H4 (cell line): ENCODE data around the gene LTBR. TPM values are rescaled to one million over a fixed set of nuclear protein-coding genes. Genes with fewer than 3 reads are reported as not detected.
"Not testable (repeated sequence)": the region's sequence is repeated elsewhere in the genome, so short reads cannot be mapped to it uniquely, and the experiment has no call there.

Source experiments
- DNase-seq: peaks from one replicate; pipeline ENCODE4 v3.0.0-alpha.2; 2015; ENCODE audit warnings: low spot score
- total RNA-seq: library from RNA; depleted of rRNA; stranded (reverse); fragments of >200 nt; shearing (Covaris generic); gene quantifications from 2 replicates; pipeline ENCODE4 v1.2.3, GENCODE V29; 2014; rRNA removed

LTBR gene
- 19.5 and 31.5 TPM in 2 replicates for total RNA-seq

DNA sequence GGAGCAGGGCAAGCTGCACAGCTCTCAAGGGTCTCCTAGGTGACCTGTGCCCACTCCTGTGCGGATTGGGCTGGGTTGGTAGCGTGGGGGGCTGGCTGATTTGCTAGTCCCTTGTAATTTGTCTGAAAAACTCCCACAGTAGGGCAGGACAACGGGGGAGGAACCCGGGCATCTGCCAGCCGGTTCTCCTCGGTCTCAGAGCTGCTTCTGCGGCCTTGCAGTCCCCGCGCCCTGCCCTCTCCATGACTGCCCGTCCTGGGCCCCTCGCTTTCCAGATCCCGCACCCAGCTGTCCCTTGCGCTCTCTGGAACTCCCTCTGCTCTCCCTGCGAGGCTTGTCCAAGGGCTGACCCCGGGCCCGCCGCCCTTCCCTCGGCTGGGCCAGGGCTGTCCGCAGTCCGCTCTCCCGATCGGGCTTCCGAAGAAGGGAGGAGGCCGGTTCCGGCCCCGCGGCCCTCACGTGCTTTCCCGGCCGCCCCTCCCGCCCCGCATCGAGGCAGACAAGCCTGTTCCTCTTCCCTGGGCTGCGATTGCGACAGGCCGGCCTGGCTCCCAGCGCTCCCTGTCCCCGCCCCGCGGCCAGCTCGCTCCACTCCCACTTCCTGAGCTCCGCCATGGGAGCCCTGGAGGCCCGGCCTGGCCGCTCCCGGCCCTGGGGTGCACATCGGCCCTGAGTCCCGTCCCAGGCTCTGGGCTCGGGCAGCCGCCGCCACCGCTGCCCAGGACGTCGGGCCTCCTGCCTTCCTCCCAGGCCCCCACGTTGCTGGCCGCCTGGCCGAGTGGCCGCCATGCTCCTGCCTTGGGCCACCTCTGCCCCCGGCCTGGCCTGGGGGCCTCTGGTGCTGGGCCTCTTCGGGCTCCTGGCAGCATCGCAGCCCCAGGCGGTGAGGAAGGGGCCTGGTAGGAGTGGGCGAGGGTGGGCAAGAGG, at the start of gene LTBR:
Gene LTBR, plus strand, starts transcription at position 591 of the 927 bp plus-strand sequence. Its CDS starts 197 bp downstream, at position 788.
- no peak for DNase-seq

DNA sequence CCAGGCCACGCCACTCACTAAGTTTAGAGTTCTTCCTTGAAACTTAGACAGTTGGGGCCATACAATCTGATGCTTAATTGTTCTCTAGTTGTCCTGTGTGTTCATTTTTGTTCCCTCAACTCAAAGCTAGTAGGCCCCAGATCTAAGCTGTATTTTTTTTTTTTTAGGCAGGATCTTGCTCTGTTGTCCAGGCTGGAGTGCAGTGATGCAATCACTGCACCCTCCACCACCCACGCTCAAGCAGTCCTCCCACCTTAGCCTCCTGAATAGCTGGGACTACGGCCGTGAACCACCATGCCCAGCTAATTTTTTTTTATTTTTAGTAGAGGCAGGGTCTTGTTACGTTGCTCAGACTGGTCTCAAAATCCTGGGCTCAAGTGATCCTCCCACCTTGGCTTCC, 49.6 kb upstream of the LTBR start:
- no peak for DNase-seq

DNA sequence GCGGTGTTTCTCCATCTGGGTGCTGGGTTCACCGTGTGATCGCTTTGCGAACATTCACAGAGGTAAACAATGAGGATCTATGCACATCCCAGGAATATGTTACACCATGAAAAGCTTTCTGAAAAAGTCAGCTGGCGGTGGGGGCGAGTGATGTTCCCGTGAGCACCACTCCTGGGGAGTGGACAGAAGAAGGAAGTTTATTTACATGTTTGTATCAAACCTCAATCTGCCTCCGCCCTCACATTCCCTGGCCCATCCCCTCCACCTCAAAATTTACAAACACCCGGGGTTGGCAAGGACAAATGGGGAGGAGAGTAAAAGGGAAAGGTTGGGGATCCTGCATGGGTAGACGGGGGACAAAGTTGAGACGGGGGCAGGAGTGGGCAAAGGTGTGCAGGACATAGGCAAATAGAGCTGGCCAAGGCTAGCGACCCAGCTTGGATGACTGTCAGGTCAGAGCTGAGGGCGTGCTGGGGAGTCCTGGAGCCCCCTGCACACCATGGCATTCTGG, 49.0 kb upstream of the LTBR start:
- DNase-seq, result peak; percentile 63

DNA sequence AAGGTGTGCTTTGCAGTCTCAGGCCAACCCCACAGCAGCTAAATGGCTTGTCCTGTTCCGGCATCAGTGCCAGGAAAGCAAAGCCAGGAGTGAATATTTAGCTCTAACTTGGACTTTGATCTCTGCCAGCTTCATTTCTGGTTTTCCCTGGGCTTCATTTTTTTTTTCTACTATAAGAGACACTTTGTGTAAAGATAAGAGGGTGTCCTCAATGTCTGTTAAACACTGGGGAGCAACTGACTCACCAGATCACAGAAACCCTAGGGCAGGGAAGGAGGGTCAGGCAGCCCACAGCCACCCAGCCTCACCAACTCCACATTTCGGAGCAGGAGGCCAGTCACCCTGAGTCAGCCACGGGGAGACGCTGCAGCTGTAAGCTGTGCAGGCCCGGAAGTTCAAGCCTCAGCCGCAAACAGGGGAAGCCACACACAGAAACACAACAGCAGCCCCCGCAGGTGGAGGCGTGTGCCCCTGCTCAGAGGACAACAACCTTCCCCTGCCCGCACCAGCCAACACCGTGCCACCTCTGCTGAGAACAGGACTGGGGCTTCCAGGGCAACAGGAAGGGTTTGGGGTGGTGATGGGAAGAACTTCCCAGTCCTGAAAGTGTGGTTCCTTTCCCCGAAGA, 48.4 kb upstream of the LTBR start:
- peak; percentile 87 for DNase-seq

DNA sequence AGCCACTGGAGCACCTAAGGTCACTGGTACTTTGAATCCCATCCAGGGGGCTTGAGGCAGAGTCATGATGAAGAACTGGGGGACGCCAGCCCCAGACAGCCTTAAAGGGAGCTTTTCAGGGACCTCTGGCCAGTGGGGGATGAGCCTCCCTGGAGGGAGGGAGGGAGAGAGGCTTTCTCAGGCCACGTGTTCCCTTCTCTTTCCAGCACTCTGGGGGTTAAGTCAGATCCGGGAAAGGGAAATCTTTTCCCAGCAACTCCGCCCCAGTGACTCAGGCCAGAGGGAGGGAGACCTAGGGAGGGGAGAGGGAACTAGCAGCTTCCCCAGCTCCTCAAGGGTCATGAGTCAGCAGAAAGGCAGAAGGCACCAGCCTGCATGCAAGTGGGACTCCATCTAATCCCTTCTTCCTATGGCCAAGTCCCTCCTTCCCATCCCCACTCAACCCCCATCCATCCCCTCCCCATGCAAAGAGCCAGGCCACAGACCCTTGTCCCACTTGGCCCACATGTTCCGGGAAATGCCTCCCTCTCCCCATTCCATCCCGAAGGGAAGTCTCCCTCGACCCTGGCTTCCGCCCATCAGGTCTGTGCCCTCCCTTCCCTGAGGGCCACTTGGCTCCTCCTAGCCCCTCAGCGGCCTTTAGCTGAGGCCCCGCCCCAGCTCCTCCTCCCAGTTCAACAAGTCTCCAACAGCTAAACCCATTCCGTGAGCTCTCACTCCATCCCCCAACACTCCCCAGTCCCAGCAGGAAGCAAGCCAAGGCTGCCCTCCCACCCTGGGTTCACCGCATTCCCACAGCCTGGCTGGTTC, 47.7 kb upstream of the LTBR start:
- peak; percentile 100 for DNase-seq

DNA sequence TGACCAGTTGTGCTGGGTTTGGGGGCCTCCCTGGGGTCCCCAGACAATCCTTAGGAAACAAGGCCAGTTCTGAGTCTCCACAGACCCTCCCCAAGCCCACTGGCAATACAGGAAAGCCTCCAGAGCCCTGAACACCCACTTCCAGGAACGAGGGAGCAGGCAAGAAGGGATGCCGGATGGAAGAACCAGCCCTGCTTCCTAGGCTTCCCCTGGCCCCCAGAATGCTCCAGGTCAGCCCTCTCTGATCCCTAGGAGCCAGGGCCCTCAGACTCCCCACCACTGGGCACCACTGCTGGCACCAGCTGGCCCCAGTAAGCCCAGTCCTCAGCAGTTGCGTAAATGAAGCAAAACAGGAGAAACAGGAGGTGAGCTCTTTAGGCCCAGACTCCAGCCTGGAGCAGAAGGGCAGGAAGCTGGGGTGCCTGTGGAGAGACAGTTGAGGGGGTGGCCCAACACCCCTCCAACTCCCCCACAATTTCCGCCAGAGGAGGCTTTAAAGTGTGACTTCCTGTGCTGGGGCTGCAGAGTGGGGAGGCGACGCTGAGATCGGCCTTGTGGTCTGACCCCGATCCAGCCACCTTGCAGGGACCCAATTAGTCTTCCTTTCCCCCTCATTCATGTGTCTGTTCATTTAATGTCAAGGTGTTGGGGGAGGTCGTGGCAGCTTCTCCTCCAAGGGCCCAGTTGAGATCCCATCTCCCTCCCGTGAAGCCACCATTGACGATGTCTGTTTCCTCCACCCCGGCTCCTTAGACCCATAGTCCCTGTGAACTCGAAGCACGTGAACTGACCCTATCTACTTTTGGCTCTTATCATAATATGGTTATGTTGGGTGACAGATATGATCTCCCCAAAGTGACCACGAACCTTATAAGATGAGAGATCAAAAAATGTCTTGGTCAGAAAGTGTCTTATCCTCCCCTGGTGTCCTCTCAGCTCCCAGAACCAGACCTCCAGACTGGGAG, 46.8 kb upstream of the LTBR start:
- DNase-seq, result no peak

DNA sequence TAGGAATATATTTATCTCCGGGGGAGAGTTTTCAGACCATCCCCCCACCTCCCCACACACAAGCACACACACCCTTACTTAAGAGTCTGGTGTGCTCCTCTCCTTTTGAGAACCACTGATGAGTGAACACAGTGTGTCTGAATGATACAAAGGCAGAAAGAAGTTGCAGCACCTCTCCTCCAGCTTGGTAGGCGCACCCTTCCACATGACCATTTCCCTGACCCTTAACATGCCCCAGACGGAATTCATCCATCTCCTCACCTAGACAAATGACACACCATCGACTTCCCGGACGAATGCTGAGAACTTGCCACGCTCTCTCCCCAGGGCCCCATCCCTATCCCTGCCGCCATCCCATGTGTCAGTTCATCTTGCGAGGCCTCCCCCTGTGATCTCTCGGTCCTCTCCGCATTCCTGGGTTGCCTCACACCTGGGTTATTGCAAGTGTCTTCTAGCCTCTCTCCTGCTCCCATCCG, 46.0 kb upstream of the LTBR start:
- no peak for DNase-seq

DNA sequence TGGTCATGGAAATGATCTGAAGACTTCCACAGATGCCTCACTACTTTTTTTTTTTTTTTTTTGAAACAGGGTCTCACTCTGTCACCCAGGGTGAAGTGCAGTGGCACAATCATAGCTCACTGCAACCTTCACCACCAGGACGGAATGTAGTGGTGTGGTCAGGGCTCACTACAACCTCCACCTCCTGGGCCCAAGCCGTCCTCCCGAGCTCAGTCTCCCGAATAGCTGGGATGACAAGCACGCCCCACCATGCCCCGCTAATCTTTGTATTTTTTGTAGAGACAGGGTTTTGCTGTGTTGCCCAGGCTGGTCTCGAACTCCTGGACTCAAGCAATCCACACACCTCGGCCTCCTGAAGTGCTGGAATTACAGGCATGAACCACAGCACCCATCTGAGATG, 45.4 kb upstream of the LTBR start:
- DNase-seq, result not testable (repeated sequence)

DNA sequence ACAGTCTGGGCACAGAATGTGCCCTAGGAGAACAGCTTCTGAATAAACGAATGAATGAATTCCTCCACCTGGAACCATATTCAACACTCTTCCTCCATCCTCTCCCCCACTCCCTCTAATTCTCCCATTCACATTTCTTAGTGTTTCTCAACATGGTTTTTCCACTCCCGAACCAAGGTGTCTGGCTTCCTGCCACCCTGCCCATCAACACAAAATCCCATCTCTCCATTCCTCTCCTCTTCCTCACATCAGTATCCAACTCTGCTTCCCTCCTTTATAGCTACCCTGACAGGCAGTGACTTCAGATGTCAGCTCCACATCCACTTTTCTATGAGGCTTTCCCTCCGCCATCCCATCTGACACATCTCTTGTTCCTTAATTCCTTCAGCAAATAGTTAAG, 45.0 kb upstream of the LTBR start:
- DNase-seq, result no peak

DNA sequence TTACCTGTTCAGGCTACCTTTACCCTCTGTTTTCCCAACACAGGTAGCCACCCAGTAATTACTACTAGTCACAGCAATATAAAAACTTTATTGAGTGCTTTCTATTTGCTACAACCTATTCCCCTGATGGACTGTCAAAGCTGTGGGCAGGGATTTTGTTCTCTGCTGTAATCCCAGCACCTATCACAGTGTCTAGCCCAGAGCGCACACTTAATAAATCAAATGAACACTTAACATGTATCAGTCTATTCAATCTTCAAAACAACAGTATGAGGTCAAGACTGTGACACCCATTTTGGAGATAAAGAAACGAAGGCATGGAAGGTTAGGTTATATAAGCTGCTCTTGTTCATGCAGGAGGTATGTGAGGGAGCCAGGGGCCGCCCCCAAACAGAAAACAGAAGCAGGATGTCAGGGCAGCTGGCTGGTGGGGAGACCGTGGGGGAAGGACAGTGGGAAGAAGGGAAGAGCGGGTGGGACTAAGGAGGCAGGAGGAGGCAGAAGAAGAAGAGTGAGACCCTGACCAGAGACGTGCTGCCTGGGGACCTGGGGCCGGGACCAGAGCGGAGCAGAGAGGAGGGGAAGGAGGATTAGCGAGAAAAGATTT, 43.8 kb upstream of the LTBR start:
- DNase-seq, result no peak

DNA sequence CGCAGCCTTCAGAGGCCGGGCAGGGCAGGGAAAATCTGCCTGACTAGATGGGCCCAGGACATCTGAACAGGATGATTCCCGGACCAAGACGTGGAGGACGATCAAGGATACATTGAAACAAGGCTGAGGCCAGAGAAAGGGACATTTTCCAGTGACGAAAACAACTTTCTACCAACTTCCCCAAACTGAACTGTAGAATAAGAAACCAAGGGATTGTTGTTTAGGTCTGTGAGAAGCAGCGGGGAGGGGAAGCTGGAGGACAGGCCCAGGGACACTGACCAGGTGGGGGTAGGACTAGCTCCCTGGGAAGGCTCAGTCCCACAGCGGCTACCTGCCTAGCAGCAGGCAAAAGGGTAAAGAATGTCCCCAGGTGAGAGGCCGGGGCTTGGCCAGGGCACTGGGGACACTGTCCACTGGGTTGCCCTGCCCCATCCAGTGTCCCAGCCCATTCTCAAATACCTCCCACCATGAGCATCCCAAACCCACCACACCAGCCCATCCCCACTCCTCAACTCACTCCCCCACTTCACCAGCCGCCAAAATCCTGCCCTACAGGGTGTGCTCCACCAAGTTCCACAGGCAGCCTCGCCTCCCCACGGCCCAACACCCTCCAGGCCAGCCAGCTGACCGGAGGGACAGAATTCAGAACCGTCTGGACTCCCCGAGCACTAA, 43.1 kb upstream of the LTBR start:
- no peak for DNase-seq

DNA sequence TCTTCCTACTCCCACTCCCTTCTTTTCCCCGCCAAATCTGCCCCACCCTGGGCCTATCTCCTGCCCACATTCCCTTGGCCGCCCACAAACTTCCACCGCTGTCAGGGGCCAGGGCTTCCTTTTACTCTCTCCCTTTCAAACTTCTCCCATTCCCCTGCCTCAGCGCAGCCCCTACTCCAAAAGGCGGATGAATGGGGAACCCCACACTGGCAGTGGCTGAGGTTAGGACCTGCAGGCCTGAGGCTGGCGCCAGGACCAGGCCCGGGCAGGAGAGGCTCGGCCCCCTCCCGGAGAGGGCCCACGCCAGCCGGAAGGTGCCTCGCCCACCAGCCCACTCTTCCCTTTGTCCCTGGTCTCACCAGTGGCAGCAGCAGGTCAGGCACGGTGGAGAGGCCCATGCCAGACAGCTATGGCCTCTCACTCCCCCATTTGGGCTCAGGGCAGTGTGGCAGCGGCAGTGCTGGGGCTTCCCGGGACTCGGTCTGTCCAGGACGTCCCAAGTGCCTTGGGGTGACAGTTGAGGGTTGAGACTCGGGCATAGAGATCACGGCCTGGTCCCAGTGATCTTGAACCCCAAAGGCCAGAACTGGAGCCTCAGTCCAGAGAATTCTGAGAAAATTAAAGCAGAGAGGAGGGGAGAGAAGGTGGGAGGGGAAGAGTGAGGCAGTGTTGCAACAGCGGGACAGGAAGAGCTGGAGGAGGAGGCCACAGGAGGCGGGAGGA, 42.4 kb upstream of the LTBR start, which contains the start of gene TNFRSF1A:
Gene TNFRSF1A, minus strand, starts transcription at position 660 of the 723 bp plus-strand sequence. Its CDS starts 262 bp downstream, at position 398.
- peak; percentile 91 for DNase-seq

DNA sequence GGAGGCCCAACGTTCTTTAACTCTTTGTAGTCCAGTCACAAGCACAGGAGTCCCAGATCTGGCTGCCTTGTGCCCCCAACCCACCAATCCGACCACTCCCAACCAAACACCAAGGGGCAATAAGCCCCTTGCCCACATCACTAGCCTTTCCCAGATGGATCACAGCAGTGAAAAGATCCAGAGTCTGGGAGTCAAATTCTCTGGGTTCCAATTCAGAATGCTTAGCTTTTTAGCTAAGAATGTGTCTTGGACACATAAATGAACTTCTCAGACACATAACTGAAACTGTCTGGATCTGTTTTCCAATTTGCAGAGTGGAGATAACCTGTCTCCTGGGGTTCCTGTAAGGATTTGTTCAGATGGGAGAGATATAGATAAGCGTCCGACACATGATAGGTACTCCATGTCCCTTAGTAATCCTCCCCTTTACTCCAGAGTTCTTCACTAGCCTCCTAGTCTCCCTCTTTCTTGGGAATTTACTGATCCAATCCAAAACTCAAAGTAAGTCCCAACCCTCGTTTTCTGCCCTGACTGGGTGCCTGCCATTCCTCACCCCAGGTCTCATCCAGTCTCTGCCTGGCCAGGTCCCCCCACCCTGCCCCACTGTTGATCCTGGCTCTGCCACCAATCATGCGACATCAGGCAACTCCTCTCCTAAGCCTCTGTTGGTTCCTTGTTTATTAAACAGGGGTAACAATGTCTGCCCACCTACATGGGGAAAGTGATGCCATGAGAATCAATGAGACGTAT, 41.6 kb upstream of the LTBR start:
- no peak for DNase-seq

DNA sequence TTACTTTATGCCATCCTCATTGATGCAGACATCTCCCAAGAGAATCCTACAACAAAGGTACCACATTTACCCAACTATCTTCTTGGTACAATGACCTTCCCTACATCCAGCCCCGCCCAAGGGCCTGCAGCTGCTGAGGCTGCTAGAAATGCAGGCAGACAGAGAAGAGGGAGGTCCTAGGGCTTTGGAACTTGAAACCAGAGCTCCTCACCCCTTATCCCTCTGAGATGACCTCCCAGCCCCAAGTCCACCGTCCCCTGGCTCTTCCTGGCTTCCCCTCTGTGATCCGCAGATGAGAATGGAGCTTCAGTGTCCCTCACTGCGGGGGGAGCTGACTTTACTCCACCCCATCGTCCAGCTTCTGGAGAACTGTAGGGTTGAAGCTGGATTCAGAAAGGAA, 40.4 kb upstream of the LTBR start:
- DNase-seq, result no peak

DNA sequence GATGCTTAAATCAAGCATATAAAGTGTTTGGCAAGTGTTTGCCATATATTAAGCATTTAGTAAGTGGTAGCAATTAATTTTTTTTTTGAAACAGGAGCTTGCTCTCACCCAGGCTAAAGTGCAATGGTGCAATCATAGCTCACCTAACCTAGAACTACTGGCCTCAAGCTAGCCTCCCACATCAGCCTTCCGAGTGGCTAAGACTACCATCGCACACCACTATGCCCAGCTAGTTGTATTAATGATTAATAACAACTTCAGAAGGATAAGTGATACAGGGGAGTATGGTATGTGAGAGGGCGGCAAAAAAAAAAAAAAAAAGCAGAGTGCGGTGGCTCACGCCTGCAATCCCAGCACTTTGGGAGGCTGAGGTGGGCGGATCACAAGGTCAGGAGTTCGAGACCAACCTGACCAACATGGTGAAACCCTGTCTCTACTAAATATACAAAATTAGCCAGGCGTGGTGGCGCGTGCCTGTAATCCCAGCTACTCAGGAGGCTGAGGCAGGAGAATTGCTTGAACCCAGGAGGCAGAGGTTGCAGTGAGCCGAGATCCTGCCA, 39.8 kb upstream of the LTBR start:
- not testable (repeated sequence) for DNase-seq

DNA sequence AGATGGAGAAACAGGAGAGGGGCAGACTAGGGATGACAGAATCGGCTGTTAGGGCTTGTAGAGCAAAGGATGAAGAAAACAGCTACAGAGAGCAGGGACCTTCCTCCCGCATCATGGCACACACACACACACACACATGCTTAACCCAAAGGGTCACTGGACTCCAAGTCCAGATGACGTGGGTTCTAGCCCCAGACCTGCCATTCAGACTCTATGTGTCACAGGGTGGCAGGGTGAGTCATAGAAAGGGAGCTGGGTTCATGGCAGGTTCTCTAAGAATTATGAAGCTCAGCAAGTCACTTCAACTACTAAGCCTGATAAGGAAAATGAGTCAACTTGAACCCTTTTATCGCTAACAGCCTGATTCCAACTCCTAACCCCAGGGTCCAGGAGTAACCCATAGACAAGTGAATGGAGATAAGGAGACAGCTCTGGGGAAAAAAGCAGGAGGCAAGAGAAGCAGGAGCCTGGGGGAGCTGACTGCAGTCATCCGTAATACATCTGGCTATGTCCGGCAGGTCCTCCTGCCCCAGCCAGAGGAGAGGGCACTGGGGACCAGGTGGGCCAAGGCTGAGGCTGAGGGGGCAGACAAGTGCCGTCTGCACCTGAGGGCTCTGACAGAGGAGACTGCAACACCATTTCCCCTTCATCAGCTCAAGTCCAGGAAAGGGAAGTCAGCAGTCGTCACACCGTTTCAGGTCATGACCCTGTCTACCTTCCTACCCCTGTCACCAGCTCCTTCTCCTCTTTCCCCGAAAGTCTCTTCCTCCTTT, 38.5 kb upstream of the LTBR start:
- DNase-seq, result peak; percentile 85

DNA sequence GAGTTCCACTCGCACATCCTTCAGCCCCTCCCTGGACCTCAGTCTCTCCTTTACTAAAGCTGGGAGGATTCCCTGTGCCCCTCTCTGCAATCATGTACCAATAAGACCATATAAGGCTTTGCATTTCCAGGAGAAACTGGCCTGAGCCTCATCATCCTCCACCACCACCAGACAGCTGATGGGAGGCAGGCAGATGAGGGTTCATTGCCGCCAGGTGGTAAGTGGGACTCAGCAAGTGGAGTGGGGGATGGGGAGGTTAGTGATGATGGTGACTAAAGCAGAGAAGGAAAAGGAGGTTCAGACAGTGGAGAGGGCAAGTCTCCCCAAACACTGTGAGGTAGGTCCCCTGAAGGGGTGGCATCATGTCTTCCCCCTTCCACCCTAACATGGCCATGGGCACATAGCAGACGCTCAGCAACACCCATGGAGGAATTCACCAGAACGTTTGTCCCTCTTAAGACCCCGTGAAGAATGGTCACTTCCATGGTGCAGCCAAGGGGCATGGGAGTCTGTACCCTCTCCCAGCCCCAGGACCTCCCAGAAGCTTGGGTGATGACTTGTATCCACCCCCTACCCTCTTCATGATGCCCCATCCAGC, 37.6 kb upstream of the LTBR start:
- DNase-seq, result no peak
